Measurements from ENCODE around the gene COQ8A. TPM values are rescaled to one million over a fixed set of nuclear protein-coding genes. Genes with fewer than 3 reads are reported as not detected.
"Not testable (repeated sequence)": the region's sequence is repeated elsewhere in the genome, so short reads cannot be mapped to it uniquely, and the experiment has no call there.

COQ8A gene
- total and polyA plus RNA-seq, 2 donors (not counting 1 experiment from before 2014, with no cell fraction given): 3.8 to 19.7 TPM

DNA sequence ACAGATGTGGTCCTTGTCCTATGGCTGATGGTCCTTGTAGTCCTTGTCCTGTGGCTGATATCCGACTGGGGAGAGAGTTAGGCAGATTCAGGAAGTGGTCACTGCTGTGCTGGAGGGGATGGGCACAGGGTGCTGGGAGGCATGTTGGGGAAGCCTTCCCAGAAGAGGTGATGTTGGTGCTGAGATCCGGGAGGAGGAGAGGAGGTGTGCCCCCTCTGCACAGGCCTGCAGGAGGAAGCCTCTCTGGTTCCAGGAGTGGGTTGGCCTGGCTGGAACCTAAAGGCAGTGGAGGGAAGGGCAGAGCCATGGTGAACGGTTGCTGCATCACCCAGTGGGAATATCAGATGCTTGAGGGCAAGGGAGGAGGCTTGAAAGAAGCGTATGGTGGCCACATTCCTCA is 14.7 kb downstream of the COQ8A start:
- Histone ChIP-seq H4K20me1 (ENCODE audit: control insufficient read depth, extremely low read depth, insufficient read depth, low read length) (no peaks in the 10 kb centered on the region), H2AFZ (ENCODE audit: low read length) (no peak overlapping the region), H3K79me2 (ENCODE audit: control insufficient read depth, insufficient read depth, low read length) (no peaks in the 10 kb centered on the region), H3K9me3 (ENCODE audit: control insufficient read depth, insufficient read depth, low read depth, low read length) (no peaks in the 10 kb centered on the region), H3K4me2 (ENCODE audit: extremely low read depth, insufficient read depth, low read length) (no peak overlapping the region), H3K4me1 (ENCODE audit: control insufficient read depth, extremely low read depth, insufficient read depth, low read length) (no peaks in the 10 kb centered on the region), H3K27ac (ENCODE audit: insufficient read depth, low read length) (no peak overlapping the region), H3K4me3 (replicated peaks in 1 of 4; ENCODE audit: control extremely low read depth in 1 of 4, insufficient read depth in 1 of 4, low read depth in 3 of 4, low read length in 4 of 4) (no peak overlapping the region), H3K36me3 (ENCODE audit: control insufficient read depth, insufficient read depth, low read length) (no peaks in the 10 kb centered on the region), H3K9ac (ENCODE audit: insufficient read depth, low read length) (no peak overlapping the region), H3K27me3 (ENCODE audit: control insufficient read depth, insufficient read depth, low read length) (no peaks in the 10 kb centered on the region)
- TF ChIP-seq EZH2 (IDR thresholded peaks at IDR 0.05; ENCODE audit: low read length, missing control alignments): no peak
- TF ChIP-seq, protein P1, sequence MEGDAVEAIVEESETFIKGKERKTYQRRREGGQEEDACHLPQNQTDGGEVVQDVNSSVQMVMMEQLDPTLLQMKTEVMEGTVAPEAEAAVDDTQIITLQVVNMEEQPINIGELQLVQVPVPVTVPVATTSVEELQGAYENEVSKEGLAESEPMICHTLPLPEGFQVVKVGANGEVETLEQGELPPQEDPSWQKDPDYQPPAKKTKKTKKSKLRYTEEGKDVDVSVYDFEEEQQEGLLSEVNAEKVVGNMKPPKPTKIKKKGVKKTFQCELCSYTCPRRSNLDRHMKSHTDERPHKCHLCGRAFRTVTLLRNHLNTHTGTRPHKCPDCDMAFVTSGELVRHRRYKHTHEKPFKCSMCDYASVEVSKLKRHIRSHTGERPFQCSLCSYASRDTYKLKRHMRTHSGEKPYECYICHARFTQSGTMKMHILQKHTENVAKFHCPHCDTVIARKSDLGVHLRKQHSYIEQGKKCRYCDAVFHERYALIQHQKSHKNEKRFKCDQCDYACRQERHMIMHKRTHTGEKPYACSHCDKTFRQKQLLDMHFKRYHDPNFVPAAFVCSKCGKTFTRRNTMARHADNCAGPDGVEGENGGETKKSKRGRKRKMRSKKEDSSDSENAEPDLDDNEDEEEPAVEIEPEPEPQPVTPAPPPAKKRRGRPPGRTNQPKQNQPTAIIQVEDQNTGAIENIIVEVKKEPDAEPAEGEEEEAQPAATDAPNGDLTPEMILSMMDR (conservative IDR thresholded peaks at IDR 0.05 in 1 of 2, IDR thresholded peaks at IDR 0.05 in 1 of 2; ENCODE audit: low read depth in 1 of 2, low read length in 2 of 2): no peak
- DNase-seq (ENCODE audit: low read depth in 2 of 2): no peak

DNA sequence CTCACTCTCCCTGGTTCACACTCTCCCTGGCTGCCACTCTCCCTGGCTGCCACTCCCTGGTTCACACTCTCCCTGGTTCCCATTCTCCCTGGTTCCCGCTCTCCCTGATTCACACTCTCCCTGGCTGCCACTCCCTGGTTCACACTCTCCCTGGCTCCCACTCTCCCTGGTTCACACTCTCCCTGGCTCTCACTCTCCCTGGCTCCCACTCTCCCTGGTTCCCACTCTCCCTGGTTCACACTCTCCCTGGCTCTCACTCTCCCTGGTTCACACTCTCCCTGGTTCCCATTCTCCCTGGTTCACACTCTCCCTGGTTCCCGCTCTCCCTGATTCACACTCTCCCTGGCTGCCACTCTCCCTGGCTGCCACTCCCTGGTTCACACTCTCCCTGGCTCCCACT is 15.8 kb downstream of the COQ8A start:
- not testable (repeated sequence) for H3K79me2 ChIP-seq (ENCODE audit: control insufficient read depth, insufficient read depth, low read length); H2AFZ ChIP-seq (ENCODE audit: low read length); H3K27ac ChIP-seq (ENCODE audit: insufficient read depth, low read length); H3K27me3 ChIP-seq (ENCODE audit: control insufficient read depth, insufficient read depth, low read length); H4K20me1 ChIP-seq (ENCODE audit: control insufficient read depth, extremely low read depth, insufficient read depth, low read length); H3K4me1 ChIP-seq (ENCODE audit: control insufficient read depth, extremely low read depth, insufficient read depth, low read length); H3K4me3 ChIP-seq (replicated peaks in 1 of 4; ENCODE audit: control extremely low read depth in 1 of 4, insufficient read depth in 1 of 4, low read depth in 3 of 4, low read length in 4 of 4); H3K4me2 ChIP-seq (ENCODE audit: extremely low read depth, insufficient read depth, low read length); DNase-seq (ENCODE audit: low read depth in 2 of 2); H3K9me3 ChIP-seq (ENCODE audit: control insufficient read depth, insufficient read depth, low read depth, low read length); H3K36me3 ChIP-seq (ENCODE audit: control insufficient read depth, insufficient read depth, low read length); H3K9ac ChIP-seq (ENCODE audit: insufficient read depth, low read length)

DNA sequence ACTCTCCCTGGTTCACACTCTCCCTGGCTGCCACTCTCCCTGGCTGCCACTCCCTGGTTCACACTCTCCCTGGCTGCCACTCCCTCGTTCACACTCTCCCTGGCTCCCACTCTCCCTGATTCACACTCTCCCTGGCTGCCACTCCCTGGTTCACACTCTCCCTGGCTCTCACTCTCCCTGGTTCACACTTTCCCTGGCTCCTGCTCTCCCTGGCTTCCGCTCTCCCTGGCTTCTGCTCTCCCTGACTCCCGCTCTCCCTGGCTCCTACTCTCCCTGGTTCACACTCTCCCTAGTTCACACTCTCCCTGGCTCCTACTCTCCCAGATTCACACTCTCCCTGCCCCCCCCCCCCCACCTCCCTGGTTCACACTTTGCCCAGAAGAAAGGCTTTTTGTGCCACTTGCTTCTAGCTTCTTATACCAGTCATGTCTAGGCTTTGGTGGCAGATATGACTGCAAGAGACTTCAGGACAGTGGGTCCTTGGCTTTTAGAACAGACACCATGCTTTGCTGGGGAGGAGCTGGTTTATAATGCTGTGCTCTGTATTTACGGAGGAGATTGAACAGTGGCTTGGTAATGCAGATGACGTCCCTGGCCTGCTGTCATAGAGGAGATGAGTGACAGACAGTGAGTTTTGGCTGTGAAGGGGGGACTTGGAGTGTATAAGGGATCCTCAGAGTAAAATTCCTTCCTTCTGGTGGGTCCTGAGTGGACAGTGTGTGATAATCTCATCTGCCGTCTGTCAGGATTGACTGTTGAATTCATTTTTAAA is 17.0 kb downstream of the COQ8A start:
- H3K4me2 ChIP-seq (ENCODE audit: extremely low read depth, insufficient read depth, low read length): no peak overlapping the region
- H3K36me3 ChIP-seq (ENCODE audit: control insufficient read depth, insufficient read depth, low read length): no peaks in the 10 kb centered on the region
- no peaks in the 10 kb centered on the region for H3K4me1 ChIP-seq (ENCODE audit: control insufficient read depth, extremely low read depth, insufficient read depth, low read length)
- no peaks in the 10 kb centered on the region for H3K79me2 ChIP-seq (ENCODE audit: control insufficient read depth, insufficient read depth, low read length)
- no peak for TF ChIP-seq EZH2 (IDR thresholded peaks at IDR 0.05; ENCODE audit: low read length, missing control alignments)
- TF ChIP-seq, protein P1 (conservative IDR thresholded peaks at IDR 0.05 in 1 of 2, IDR thresholded peaks at IDR 0.05 in 1 of 2; ENCODE audit: low read depth in 1 of 2, low read length in 2 of 2): no peak
- no peak overlapping the region for H3K4me3 ChIP-seq (replicated peaks in 1 of 4; ENCODE audit: control extremely low read depth in 1 of 4, insufficient read depth in 1 of 4, low read depth in 3 of 4, low read length in 4 of 4)
- no peaks in the 10 kb centered on the region for H3K9me3 ChIP-seq (ENCODE audit: control insufficient read depth, insufficient read depth, low read depth, low read length)
- H3K9ac ChIP-seq (ENCODE audit: insufficient read depth, low read length): no peak overlapping the region
- H2AFZ ChIP-seq (ENCODE audit: low read length): no peak overlapping the region
- no peaks in the 10 kb centered on the region for H3K27me3 ChIP-seq (ENCODE audit: control insufficient read depth, insufficient read depth, low read length)
- no peak for DNase-seq (ENCODE audit: low read depth in 2 of 2)
- H3K27ac ChIP-seq (ENCODE audit: insufficient read depth, low read length): no peak overlapping the region
- H4K20me1 ChIP-seq (ENCODE audit: control insufficient read depth, extremely low read depth, insufficient read depth, low read length): no peaks in the 10 kb centered on the region

All from fibroblast of lung (primary cell).